Smooth muscle cell (in vitro differentiated cells): ENCODE data around the gene TRNP1. TPM values are rescaled to one million over a fixed set of nuclear protein-coding genes. Genes with fewer than 3 reads are reported as not detected.

Experiments
- DNase-seq: peaks from one replicate; lab custom pipeline; 2025; ENCODE audit not compliant: unreplicated experiment; lab: John Stamatoyannopoulos, UW
- H2AFZ ChIP-seq: fragments of 200-600 bp; sonication (generic); 2 replicates; pipeline ENCODE4 v1.6.0; 2016; ENCODE audit warnings: antibody characterized with exemption, low read depth, mild to moderate bottlenecking
- H3F3A ChIP-seq: fragments of 200-600 bp; sonication (generic); 2 replicates; pipeline ENCODE4 v1.6.0; 2017; ENCODE audit warnings: antibody characterized with exemption, low read depth
- H3K27ac ChIP-seq: fragments of 200-600 bp; sonication (generic); 2 replicates; pipeline ENCODE4 v1.5.1; 2016; ENCODE audit warnings: low read depth, mild to moderate bottlenecking
- H3K27me3 ChIP-seq: fragments of 200-600 bp; sonication (generic); 2 replicates; pipeline ENCODE4 v1.6.1; 2016; ENCODE audit warnings: low read depth, mild to moderate bottlenecking
- H3K36me3 ChIP-seq: fragments of 200-600 bp; sonication (generic); 2 replicates; pipeline ENCODE4 v1.5.1; 2016; ENCODE audit warnings: low read depth
- H3K4me1 ChIP-seq: fragments of 200-600 bp; sonication (generic); 2 replicates; pipeline ENCODE4 v1.5.1; 2016; ENCODE audit warnings: low read depth
- H3K4me2 ChIP-seq: fragments of 200-600 bp; sonication (generic); 2 replicates; pipeline ENCODE4 v1.6.0; 2016; ENCODE audit warnings: mild to moderate bottlenecking
- H3K4me3 ChIP-seq: fragments of 200-600 bp; sonication (generic); 2 replicates; pipeline ENCODE4 v1.5.1; 2016; ENCODE audit warnings: mild to moderate bottlenecking
- H3K79me2 ChIP-seq: fragments of 200-600 bp; sonication (generic); 2 replicates; pipeline ENCODE4 v1.6.0; 2016; ENCODE audit warnings: low read depth, mild to moderate bottlenecking
- H3K9ac ChIP-seq: fragments of 200-600 bp; sonication (generic); 2 replicates; pipeline ENCODE4 v1.6.0; 2016; ENCODE audit warnings: low read depth
- H3K9me3 ChIP-seq: fragments of 200-600 bp; sonication (generic); replicated peaks from 2 replicates; pipeline ENCODE4 v1.5.1; 2016; ENCODE audit warnings: low read depth
- H4K20me1 ChIP-seq: fragments of 200-600 bp; sonication (generic); 2 replicates; pipeline ENCODE4 v1.6.0; 2016; ENCODE audit warnings: low read depth
- CTCF ChIP-seq: fragments of 200-600 bp; sonication (generic); IDR thresholded peaks from 2 replicates; pipeline ENCODE4 v1.5.1; 2017; ENCODE audit warnings: borderline replicate concordance, mild to moderate bottlenecking, antibody characterized with exemption; ENCODE audit not compliant: insufficient read depth, poor library complexity, severe bottlenecking
- WGBS: methylation state at CpG from one replicate; pipeline ENCODE4 v1.1.7; 2016; ENCODE audit warnings: low lambda C conversion rate; 5-methylcytosine and 5-hydroxymethylcytosine counted together
- polyA plus RNA-seq: library from polyadenylated mRNA; unstranded; fragments of >200 nt; fragmentation: Nextera tagmentation; extraction: Ambion mirVana; gene quantifications from 2 replicates; pipeline ENCODE4 v1.2.1, GENCODE V29; 2016
- total RNA-seq: library from RNA; depleted of rRNA; stranded (reverse); fragments of >200 nt; gene quantifications from 2 replicates; pipeline ENCODE4 v1.2.3, GENCODE V29; 2014

The TRNP1 gene
- total and polyA plus RNA-seq, 2 experiments from 2014 or later, result 4.4 to 18.6 TPM

GRCh38 chr1:27035344-27035743, 41.9 kb downstream of the TRNP1 start:
- no peak for TF ChIP-seq CTCF
- H3K4me3 ChIP-seq, result no peak overlapping the region
- H3K4me2 ChIP-seq, result no peak overlapping the region
- WGBS, result 97% methylated on average over 4 of the region's 4 CpGs
- no peak overlapping the region for H2AFZ ChIP-seq
- peaks cover 6% of the 10 kb centered on the region for H3K4me1 ChIP-seq
- no peaks in the 10 kb centered on the region for H3K36me3 ChIP-seq
- H3K79me2 ChIP-seq, result no peaks in the 10 kb centered on the region
- H3K9me3 ChIP-seq, result no peaks in the 10 kb centered on the region
- DNase-seq, result no peak
- H3K27me3 ChIP-seq, result no peaks in the 10 kb centered on the region
- H4K20me1 ChIP-seq, result no peaks in the 10 kb centered on the region
- no peaks in the 10 kb centered on the region for H3F3A ChIP-seq
- H3K27ac ChIP-seq, result no peak overlapping the region
- no peak overlapping the region for H3K9ac ChIP-seq

- Histone ChIP-seq H3K4me1 (no peaks in the 10 kb centered on the region), H4K20me1 (no peaks in the 10 kb centered on the region), H3F3A (no peaks in the 10 kb centered on the region), H2AFZ (no peak overlapping the region), H3K27ac (no peak overlapping the region), H3K79me2 (no peaks in the 10 kb centered on the region), H3K4me3 (no peak overlapping the region), H3K36me3 (no peaks in the 10 kb centered on the region), H3K9ac (no peak overlapping the region), H3K9me3 (no peaks in the 10 kb centered on the region), H3K27me3 (no peaks in the 10 kb centered on the region), H3K4me2 (no peak overlapping the region)
- no peak for DNase-seq
- WGBS, result 83% methylated on average over 1 of the region's 1 CpG
- TF ChIP-seq CTCF, result no peak
Measured at GRCh38 chr1:27036718-27037117, 43.2 kb downstream of the TRNP1 start.

- Histone ChIP-seq H2AFZ (no peak overlapping the region), H3K4me3 (no peak overlapping the region), H3K4me2 (no peak overlapping the region), H3K27ac (no peak overlapping the region), H3K9ac (no peak overlapping the region), H3K9me3 (no peaks in the 10 kb centered on the region), H3K79me2 (no peaks in the 10 kb centered on the region), H4K20me1 (no peaks in the 10 kb centered on the region), H3K27me3 (no peaks in the 10 kb centered on the region), H3F3A (no peaks in the 10 kb centered on the region), H3K4me1 (no peaks in the 10 kb centered on the region), H3K36me3 (no peaks in the 10 kb centered on the region)
- DNase-seq, result no peak
- TF ChIP-seq CTCF, result no peak
- 85% methylated on average over 10 of the region's 10 CpGs for WGBS
Measured at GRCh38 chr1:27037518-27037917, 44.0 kb downstream of the TRNP1 start.

- no peak for DNase-seq
- H3K4me2 ChIP-seq, result no peak overlapping the region
- H3K27me3 ChIP-seq, result no peaks in the 10 kb centered on the region
- no peaks in the 10 kb centered on the region for H3K4me1 ChIP-seq
- H3K4me3 ChIP-seq, result no peak overlapping the region
- H3K27ac ChIP-seq, result no peak overlapping the region
- H3K36me3 ChIP-seq, result no peaks in the 10 kb centered on the region
- no peaks in the 10 kb centered on the region for H3F3A ChIP-seq
- no peaks in the 10 kb centered on the region for H3K9me3 ChIP-seq
- no peak overlapping the region for H3K9ac ChIP-seq
- no peaks in the 10 kb centered on the region for H4K20me1 ChIP-seq
- no peak overlapping the region for H2AFZ ChIP-seq
- no peaks in the 10 kb centered on the region for H3K79me2 ChIP-seq
- WGBS, result 78% methylated on average over 7 of the region's 7 CpGs
- TF ChIP-seq CTCF, result no peak
Measured at GRCh38 chr1:27038020-27038419, 44.5 kb downstream of the TRNP1 start.
